Activated T-cell treated with anti-CD3 and anti-CD28 coated beads, Interleukin-2, amount 50 U/mL, for 24 hours (primary cell): Measurements from ENCODE around the gene ADGRE2.
A peak's percentile ranks its signal among the peaks of the same experiment; 100 is the strongest.

Experiments used
- DNase-seq: peaks from one replicate; pipeline ENCODE4 v3.0.0-alpha.2; 2020
- H3K27ac Mint-ChIP-seq: 2 replicates; pipeline ENCODE4 v1.8.0; 2020; ENCODE audit warnings: mild to moderate bottlenecking, mixed read lengths
- H3K27me3 Mint-ChIP-seq: 2 replicates; pipeline ENCODE4 v1.8.0; 2020; ENCODE audit warnings: mixed read lengths
- H3K36me3 Mint-ChIP-seq: 2 replicates; pipeline ENCODE4 v1.8.0; 2020; ENCODE audit warnings: low read depth, mixed read lengths
- H3K4me1 Mint-ChIP-seq: 2 replicates; pipeline ENCODE4 v1.8.0; 2020; ENCODE audit warnings: low read depth, mixed read lengths
- H3K4me3 Mint-ChIP-seq: 2 replicates; pipeline ENCODE4 v1.8.0; 2020; ENCODE audit warnings: mild to moderate bottlenecking, moderate library complexity, mixed read lengths
- H3K9me3 Mint-ChIP-seq: 2 replicates; pipeline ENCODE4 v1.8.0; 2020; ENCODE audit warnings: mixed read lengths

The ADGRE2 gene

DNA sequence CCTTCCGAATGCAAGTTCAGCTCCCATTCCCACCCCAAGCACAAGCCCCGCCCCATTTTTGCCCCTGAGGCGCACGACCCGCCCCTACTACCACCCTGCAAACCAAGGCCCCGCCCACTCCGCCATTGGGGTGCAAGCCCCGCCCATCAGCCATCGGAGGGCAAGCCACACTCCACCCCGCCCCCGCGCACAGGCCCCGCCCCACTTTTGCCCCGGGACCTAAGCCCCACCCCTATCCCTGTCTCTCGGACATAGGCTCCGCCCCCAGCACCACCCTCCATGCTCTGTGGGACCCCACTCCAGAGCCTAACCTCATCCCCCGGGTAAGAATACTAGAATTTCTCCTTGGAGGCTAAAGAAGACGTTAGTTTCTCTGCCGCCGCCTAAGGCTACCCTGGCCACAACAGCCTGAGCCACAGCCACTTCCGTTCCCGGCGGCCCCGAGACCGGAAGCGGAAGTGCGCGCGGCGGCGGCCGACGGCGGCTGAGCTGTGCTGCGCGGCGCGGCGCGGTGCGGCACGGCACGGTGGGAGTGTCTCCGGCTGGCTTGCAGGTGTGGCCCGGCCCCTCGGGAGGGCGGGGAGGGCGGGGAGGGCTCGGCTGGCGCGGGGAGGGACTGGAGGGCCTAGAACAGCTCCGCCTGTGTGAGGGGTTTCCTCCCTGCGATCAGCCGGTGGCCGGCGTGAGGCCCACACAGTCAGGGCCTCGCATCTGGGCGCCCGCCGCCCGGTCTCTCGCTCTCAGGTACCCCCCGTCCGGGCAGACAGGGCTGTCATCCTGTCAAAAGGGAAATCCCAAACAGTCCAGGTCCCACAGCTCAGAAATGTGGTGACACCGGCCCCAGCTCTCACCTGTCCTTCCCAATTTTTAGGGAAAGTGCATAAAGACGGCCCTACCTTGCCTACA is 88.5 kb downstream of the ADGRE2 start, which contains the start of gene ZNF333:
Gene ZNF333 (plus strand): TSS at position 451 of the 906 bp plus-strand sequence. CDS start 3,444 bp downstream, outside the sequence.
- H3K4me3 Mint-ChIP-seq = peak within 1 kb of the TSS; percentile 93
- DNase-seq = peak; percentile 99
- no peaks in the 10 kb centered on the region for H3K27me3 Mint-ChIP-seq
- H3K4me1 Mint-ChIP-seq = peaks cover 17% of the 10 kb centered on the region
- H3K36me3 Mint-ChIP-seq = peaks cover 22% of the 10 kb centered on the region
- peak within 1 kb of the TSS; percentile 100 for H3K27ac Mint-ChIP-seq
- no peaks in the 10 kb centered on the region for H3K9me3 Mint-ChIP-seq

DNA sequence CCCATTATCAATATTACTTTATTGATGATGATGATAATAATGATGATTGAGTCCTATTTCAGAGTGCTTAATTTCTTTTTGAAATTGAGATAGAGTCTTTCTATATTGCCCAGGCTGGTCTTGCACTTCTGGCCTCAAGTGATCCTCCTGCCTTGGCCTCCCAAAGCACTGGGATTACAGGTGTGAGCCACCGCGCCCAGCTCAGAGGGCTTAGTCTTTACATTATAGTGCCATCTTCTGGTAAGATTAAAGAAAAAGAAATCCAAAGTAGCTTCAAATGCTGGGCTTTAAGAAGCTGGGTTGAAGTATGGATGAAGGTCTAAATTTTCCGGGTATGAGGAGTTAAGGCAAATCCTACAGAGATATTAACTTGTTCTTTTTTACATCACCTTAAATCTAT is 91.9 kb downstream of the ADGRE2 start:
- H3K4me3 Mint-ChIP-seq = no peak overlapping the region
- H3K27me3 Mint-ChIP-seq = peaks cover 3% of the 10 kb centered on the region
- peak; percentile 42 for DNase-seq
- no peak overlapping the region for H3K27ac Mint-ChIP-seq
- peaks cover 4% of the 10 kb centered on the region for H3K36me3 Mint-ChIP-seq
- no peaks in the 10 kb centered on the region for H3K9me3 Mint-ChIP-seq
- peaks cover 17% of the 10 kb centered on the region for H3K4me1 Mint-ChIP-seq

DNA sequence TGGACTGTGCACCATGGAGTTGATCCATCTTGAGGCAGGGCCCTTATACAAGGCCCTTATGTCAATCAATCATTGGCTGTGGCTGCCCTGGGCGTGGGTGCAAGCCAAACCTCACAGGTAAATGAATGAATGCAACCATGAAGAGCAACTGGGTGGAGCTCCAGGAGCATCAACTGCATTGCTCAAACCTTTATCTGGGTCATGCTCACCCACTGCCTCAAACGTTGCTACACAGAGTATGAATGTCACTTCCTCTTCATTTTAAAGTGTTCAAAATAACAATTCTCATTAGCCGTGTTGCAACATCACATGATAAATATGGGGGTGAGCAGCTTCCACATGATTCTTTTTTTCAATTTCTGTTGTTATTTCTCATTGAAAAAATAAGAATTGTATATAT is 94.9 kb downstream of the ADGRE2 start:
- no peak overlapping the region for H3K4me3 Mint-ChIP-seq
- peaks cover 2% of the 10 kb centered on the region for H3K4me1 Mint-ChIP-seq
- DNase-seq = no peak
- H3K9me3 Mint-ChIP-seq = no peaks in the 10 kb centered on the region
- H3K27me3 Mint-ChIP-seq = peaks cover 3% of the 10 kb centered on the region
- no peak overlapping the region for H3K27ac Mint-ChIP-seq
- no peaks in the 10 kb centered on the region for H3K36me3 Mint-ChIP-seq
